Parathyroid adenoma (tissue), 2 donors: ENCODE results near the gene HSPE1.
A peak's percentile ranks its signal among the peaks of the same experiment; 100 is the strongest.

Experiments
- H2AFZ ChIP-seq: fragments of 300-600 bp; sonication (generic); one replicate; pipeline ENCODE4 v1.7.0; 2017; ENCODE audit warnings: antibody characterized with exemption, mild to moderate bottlenecking
- H3K27ac ChIP-seq: fragments of 300-600 bp; sonication (generic); one replicate; pipeline ENCODE4 v1.7.0; 2017
- H3K27me3 ChIP-seq: fragments of 300-600 bp; sonication (generic); one replicate; pipeline ENCODE4 v1.7.0; 2017; ENCODE audit warnings: low read length; ENCODE audit not compliant: control insufficient read depth, insufficient read depth
- H3K36me3 ChIP-seq: fragments of 300-600 bp; sonication (generic); one replicate; pipeline ENCODE4 v1.7.0; 2017; ENCODE audit warnings: low read length; ENCODE audit not compliant: control insufficient read depth, insufficient read depth
- H3K4me1 ChIP-seq: fragments of 300-600 bp; sonication (generic); one replicate; pipeline ENCODE4 v1.7.0; 2017; ENCODE audit warnings: control low read depth
- H3K4me2 ChIP-seq: fragments of 300-600 bp; sonication (generic); one replicate; pipeline ENCODE4 v1.7.0; 2017; ENCODE audit warnings: low read length
- H3K4me3 ChIP-seq: fragments of 300-600 bp; sonication (generic); one replicate; pipeline ENCODE4 v1.7.0; 2017; ENCODE audit warnings: low read depth, low read length
- H3K79me2 ChIP-seq: fragments of 300-600 bp; sonication (generic); one replicate; pipeline ENCODE4 v1.7.0; 2017; ENCODE audit warnings: control low read depth
- H3K9ac ChIP-seq: fragments of 300-600 bp; sonication (generic); one replicate; pipeline ENCODE4 v1.7.0; 2017; ENCODE audit warnings: mild to moderate bottlenecking
- H3K9me3 ChIP-seq: fragments of 300-600 bp; sonication (generic); one replicate; pipeline ENCODE4 v1.7.0; 2017; ENCODE audit warnings: low read length; ENCODE audit not compliant: control insufficient read depth
- CTCF ChIP-seq: fragments of 300-600 bp; sonication (generic); IDR thresholded peaks from one replicate; pipeline ENCODE4 v1.7.0; 2017; ENCODE audit warnings: antibody characterized with exemption, mild to moderate bottlenecking
- donor health status: primary hyperparathyroidism.

HSPE1 gene

DNA sequence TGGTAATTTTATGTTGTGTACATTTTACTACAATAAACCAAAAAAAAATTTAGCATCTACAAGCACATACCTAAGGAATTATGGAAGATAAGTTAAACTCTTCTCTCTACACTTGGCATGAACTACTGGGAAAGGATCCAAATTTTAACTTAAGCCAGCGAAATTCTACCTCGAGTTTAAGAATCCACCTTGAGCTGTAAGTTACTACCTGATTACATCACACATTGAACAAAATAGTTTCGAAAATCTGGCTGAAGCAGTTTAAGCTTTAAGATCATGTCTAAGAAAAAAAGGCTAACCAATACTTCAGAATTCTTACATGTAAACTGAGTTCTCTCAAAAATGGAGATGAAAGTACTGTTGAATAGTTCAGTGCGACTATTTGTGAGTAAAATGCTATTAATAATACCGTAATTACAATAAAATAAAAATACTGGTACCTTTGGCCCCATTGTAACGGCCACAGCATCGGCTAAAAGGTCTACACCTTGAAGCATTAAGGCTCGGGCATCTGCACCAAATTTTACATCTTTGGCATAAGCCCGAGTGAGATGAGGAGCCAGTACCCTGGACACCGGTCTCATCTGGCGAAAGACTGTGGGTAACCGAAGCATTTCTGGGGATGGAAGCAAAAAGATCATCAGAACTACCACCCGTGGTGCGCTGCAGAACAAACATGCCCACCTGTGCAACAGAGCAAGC, 1.8 kb upstream of the HSPE1 start:
- peak overlapping the region; percentile 95 for H3K27ac ChIP-seq
- peaks cover 28% of the 10 kb centered on the region for H3K79me2 ChIP-seq
- H3K9ac ChIP-seq: no peak overlapping the region
- no peaks in the 10 kb centered on the region for H3K27me3 ChIP-seq
- peaks cover 9% of the 10 kb centered on the region for H3K4me1 ChIP-seq
- H3K4me3 ChIP-seq: peak overlapping the region; percentile 63
- peak overlapping the region; percentile 93 for H3K4me2 ChIP-seq
- TF ChIP-seq CTCF: no peak
- H3K9me3 ChIP-seq: no peaks in the 10 kb centered on the region
- no peaks in the 10 kb centered on the region for H3K36me3 ChIP-seq
- peak overlapping the region; percentile 84 for H2AFZ ChIP-seq

DNA sequence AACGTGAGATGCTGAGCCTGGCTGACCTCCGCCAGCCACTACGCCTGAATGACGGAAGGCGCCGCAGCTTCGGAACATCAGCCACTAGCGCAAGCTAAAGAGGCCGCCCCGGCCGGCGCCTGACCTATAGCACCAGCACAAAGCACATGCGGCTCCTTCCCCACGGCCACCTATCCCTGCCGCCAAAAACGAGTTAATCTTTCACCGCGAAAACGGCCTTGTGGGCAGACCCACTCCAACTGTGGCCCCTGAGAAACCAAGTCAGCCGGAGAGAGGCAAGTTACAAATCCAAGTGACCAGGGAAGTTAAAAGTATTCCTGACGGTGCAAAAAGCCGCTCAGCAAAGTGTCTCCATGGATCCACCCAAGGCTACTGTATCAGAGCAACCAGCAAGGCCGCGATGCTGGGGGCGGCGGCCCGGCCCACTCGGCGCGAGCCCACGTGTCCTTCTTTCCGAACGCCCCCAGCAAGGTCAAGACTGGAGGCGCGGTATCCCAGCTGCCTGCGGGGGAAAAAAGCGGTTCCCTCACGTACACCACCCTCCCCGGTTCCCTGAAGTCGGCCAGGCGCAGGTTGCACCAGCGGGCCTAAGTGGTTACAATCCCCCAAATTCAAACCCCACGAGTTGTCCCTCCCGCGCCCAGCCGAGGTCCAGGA, 1.1 kb upstream of the HSPE1 start:
- no peaks in the 10 kb centered on the region for H3K9me3 ChIP-seq
- peak overlapping the region; percentile 87 for H3K9ac ChIP-seq
- no peak for TF ChIP-seq CTCF
- peak overlapping the region; percentile 63 for H3K4me3 ChIP-seq
- H3K27ac ChIP-seq: peak overlapping the region; percentile 95
- peaks cover 28% of the 10 kb centered on the region for H3K79me2 ChIP-seq
- no peaks in the 10 kb centered on the region for H3K36me3 ChIP-seq
- H3K4me2 ChIP-seq: peak overlapping the region; percentile 93
- H2AFZ ChIP-seq: peak overlapping the region; percentile 84
- H3K27me3 ChIP-seq: no peaks in the 10 kb centered on the region
- H3K4me1 ChIP-seq: peaks cover 9% of the 10 kb centered on the region

DNA sequence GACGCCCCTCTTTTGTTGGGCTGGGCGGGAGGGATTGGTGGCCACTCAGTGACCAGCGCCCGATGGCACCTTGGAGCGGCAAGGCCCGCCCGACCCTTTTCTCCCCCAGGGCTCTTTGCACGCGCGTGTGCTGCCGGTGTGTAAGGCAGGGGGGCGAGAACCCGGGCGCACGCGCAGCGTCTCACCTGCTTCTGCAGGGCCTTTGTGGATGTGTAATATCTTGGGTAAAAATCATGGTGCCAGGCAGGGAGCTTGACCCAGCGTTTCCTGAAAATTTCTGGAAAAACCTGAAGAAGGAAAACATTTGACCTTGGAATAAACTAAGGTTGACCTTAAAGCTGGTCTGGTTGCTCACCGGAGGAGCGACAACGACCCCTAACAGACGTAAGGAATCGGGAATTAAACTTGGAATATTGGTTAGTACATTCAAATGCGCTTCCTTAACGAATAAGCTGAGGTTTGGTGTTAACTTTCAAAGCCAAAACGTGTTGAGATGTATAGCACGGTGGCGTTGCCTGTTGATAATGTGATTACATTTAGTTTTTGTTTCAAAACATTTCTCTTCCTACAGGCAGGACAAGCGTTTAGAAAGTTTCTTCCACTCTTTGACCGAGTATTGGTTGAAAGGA, 438 bp downstream of the HSPE1 start:
- Histone ChIP-seq H2AFZ (peak overlapping the region; percentile 84), H3K9me3 (no peaks in the 10 kb centered on the region), H3K36me3 (no peaks in the 10 kb centered on the region), H3K4me2 (peak overlapping the region; percentile 60), H3K9ac (peak overlapping the region; percentile 28), H3K79me2 (peaks cover 25% of the 10 kb centered on the region), H3K27me3 (no peaks in the 10 kb centered on the region), H3K27ac (peak overlapping the region; percentile 95), H3K4me1 (peaks cover 9% of the 10 kb centered on the region), H3K4me3 (peak overlapping the region; percentile 63)
- TF ChIP-seq CTCF: no peak

DNA sequence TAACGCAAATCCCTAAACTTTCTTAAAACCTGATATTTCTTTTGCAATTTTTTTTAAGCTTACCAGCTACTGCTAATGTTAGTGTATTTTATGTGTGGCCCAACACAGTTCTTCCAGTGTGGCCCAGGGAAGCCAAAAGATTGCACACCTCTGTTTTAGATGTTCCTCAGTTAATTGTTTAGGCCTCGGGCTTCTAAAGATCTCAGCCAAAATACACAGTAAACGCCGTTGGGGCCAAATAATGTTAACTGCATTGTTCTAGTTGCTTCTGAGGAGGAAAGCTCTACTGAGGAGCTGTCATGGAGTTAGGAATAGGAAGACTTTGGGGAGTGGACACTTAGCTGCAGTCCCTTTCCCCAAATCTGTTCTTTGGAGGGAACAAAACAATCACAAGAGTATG, 2.0 kb downstream of the HSPE1 start:
- Histone ChIP-seq H3K27me3 (no peaks in the 10 kb centered on the region), H3K27ac (no peak overlapping the region), H3K4me1 (peaks cover 9% of the 10 kb centered on the region), H3K4me2 (no peak overlapping the region), H3K36me3 (no peaks in the 10 kb centered on the region), H3K9me3 (no peaks in the 10 kb centered on the region), H3K4me3 (no peak overlapping the region), H2AFZ (no peak overlapping the region), H3K79me2 (peaks cover 10% of the 10 kb centered on the region), H3K9ac (no peak overlapping the region)
- no peak for TF ChIP-seq CTCF
